Effector memory CD4-positive, alpha-beta T cell (primary cell): Measurements from ENCODE around the gene CA12.

Experiments
- DNase-seq, 3 donors: peaks; one replicate each; pipeline ENCODE4 v3.0.0-alpha.2; 2020
- H3K27ac ChIP-seq: 2 replicates; pipeline ENCODE4 v1.7.0; 2013; ENCODE audit warnings: mild to moderate bottlenecking, low read length, moderate library complexity; ENCODE audit not compliant: insufficient read depth, poor library complexity, severe bottlenecking
- H3K27me3 ChIP-seq: replicated peaks from 2 replicates; pipeline ENCODE4 v1.7.0; 2013; ENCODE audit warnings: mild to moderate bottlenecking, low read length; ENCODE audit not compliant: insufficient read depth, control insufficient read depth, poor library complexity, severe bottlenecking
- H3K36me3 ChIP-seq: 2 replicates; pipeline ENCODE4 v1.7.0; 2013; ENCODE audit warnings: mild to moderate bottlenecking, low read length, moderate library complexity; ENCODE audit not compliant: control insufficient read depth, insufficient read depth
- H3K4me1 ChIP-seq: 2 replicates; pipeline ENCODE4 v1.7.0; 2013; ENCODE audit warnings: low read length, mild to moderate bottlenecking; ENCODE audit not compliant: control insufficient read depth, insufficient read depth, poor library complexity, severe bottlenecking
- H3K4me3 ChIP-seq: 2 replicates; pipeline ENCODE4 v1.7.0; 2013; ENCODE audit warnings: low read length, low read depth, mild to moderate bottlenecking; ENCODE audit not compliant: insufficient read depth, poor library complexity, severe bottlenecking
- H3K9me3 ChIP-seq: 2 replicates; pipeline ENCODE4 v1.7.0; 2013; ENCODE audit warnings: mild to moderate bottlenecking, low read length, moderate library complexity; ENCODE audit not compliant: control insufficient read depth

CA12 gene

GRCh38 chr15:63314409-63314808 is 67.2 kb downstream of the CA12 start:
- no peaks in the 10 kb centered on the region for H3K9me3 ChIP-seq
- no peaks in the 10 kb centered on the region for H3K4me1 ChIP-seq
- no peaks in the 10 kb centered on the region for H3K36me3 ChIP-seq
- no peaks in the 10 kb centered on the region for H3K27me3 ChIP-seq
- H3K4me3 ChIP-seq, result no peak overlapping the region
- no peak overlapping the region for H3K27ac ChIP-seq
- DNase-seq, result no peak

- no peak for DNase-seq
- no peaks in the 10 kb centered on the region for H3K4me1 ChIP-seq
- no peak overlapping the region for H3K27ac ChIP-seq
- H3K9me3 ChIP-seq, result no peaks in the 10 kb centered on the region
- no peak overlapping the region for H3K4me3 ChIP-seq
- H3K27me3 ChIP-seq, result no peaks in the 10 kb centered on the region
- H3K36me3 ChIP-seq, result no peaks in the 10 kb centered on the region
These were observed 67.8 kb downstream of the CA12 start for GRCh38 chr15:63313825-63314224.

GRCh38 chr15:63312286-63312685 is 69.4 kb downstream of the CA12 start:
- no peaks in the 10 kb centered on the region for H3K4me1 ChIP-seq
- H3K27ac ChIP-seq, result no peak overlapping the region
- H3K27me3 ChIP-seq, result no peaks in the 10 kb centered on the region
- no peaks in the 10 kb centered on the region for H3K36me3 ChIP-seq
- DNase-seq, result no peak
- H3K4me3 ChIP-seq, result no peak overlapping the region
- H3K9me3 ChIP-seq, result no peaks in the 10 kb centered on the region

GRCh38 chr15:63310646-63311045 is 71.0 kb downstream of the CA12 start:
- H3K27me3 ChIP-seq, result no peaks in the 10 kb centered on the region
- peaks cover 6% of the 10 kb centered on the region for H3K36me3 ChIP-seq
- no peak overlapping the region for H3K4me3 ChIP-seq
- no peak overlapping the region for H3K27ac ChIP-seq
- no peaks in the 10 kb centered on the region for H3K9me3 ChIP-seq
- H3K4me1 ChIP-seq, result no peaks in the 10 kb centered on the region
- no peak for DNase-seq

GRCh38 chr15:63308947-63309346 is 72.7 kb downstream of the CA12 start:
- no peak overlapping the region for H3K27ac ChIP-seq
- DNase-seq, result no peak
- H3K27me3 ChIP-seq, result no peaks in the 10 kb centered on the region
- H3K4me3 ChIP-seq, result no peak overlapping the region
- peaks cover 14% of the 10 kb centered on the region for H3K36me3 ChIP-seq
- no peaks in the 10 kb centered on the region for H3K4me1 ChIP-seq
- H3K9me3 ChIP-seq, result no peaks in the 10 kb centered on the region

GRCh38 chr15:63308491-63308890 is 73.2 kb downstream of the CA12 start:
- Histone ChIP-seq H3K4me1 (no peaks in the 10 kb centered on the region), H3K27ac (no peak overlapping the region), H3K27me3 (no peaks in the 10 kb centered on the region), H3K36me3 (peaks cover 14% of the 10 kb centered on the region), H3K9me3 (no peaks in the 10 kb centered on the region), H3K4me3 (no peak overlapping the region)
- no peak for DNase-seq

- no peak overlapping the region for H3K27ac ChIP-seq
- DNase-seq, result no peak
- no peaks in the 10 kb centered on the region for H3K4me1 ChIP-seq
- H3K9me3 ChIP-seq, result no peaks in the 10 kb centered on the region
- H3K36me3 ChIP-seq, result peaks cover 22% of the 10 kb centered on the region
- H3K4me3 ChIP-seq, result no peak overlapping the region
- no peaks in the 10 kb centered on the region for H3K27me3 ChIP-seq
These were observed 75.1 kb downstream of the CA12 start for GRCh38 chr15:63306492-63307073.

GRCh38 chr15:63305260-63305659 is 76.4 kb downstream of the CA12 start:
- no peaks in the 10 kb centered on the region for H3K4me1 ChIP-seq
- no peaks in the 10 kb centered on the region for H3K9me3 ChIP-seq
- no peak for DNase-seq
- H3K4me3 ChIP-seq, result no peak overlapping the region
- peaks cover 32% of the 10 kb centered on the region for H3K36me3 ChIP-seq
- H3K27me3 ChIP-seq, result no peaks in the 10 kb centered on the region
- H3K27ac ChIP-seq, result no peak overlapping the region

GRCh38 chr15:63301088-63301487 is 80.6 kb downstream of the CA12 start:
- Histone ChIP-seq H3K27me3 (no peaks in the 10 kb centered on the region), H3K9me3 (no peaks in the 10 kb centered on the region), H3K4me3 (no peak overlapping the region), H3K36me3 (peaks cover 33% of the 10 kb centered on the region), H3K27ac (no peak overlapping the region), H3K4me1 (no peaks in the 10 kb centered on the region)
- DNase-seq, result no peak

GRCh38 chr15:63299943-63300575 is 81.6 kb downstream of the CA12 start:
- Histone ChIP-seq H3K9me3 (no peaks in the 10 kb centered on the region), H3K36me3 (peaks cover 24% of the 10 kb centered on the region), H3K27me3 (no peaks in the 10 kb centered on the region), H3K4me1 (no peaks in the 10 kb centered on the region), H3K27ac (no peak overlapping the region), H3K4me3 (no peak overlapping the region)
- no peak for DNase-seq
